B cell (primary cell): ENCODE measurements around the gene PKD2L2. TPM values are rescaled to one million over a fixed set of nuclear protein-coding genes. Genes with fewer than 3 reads are reported as not detected.

ENCODE experiments used
- ATAC-seq: fragments of 200-7000 bp; cut with Tn5 transposase; one replicate; pipeline ENCODE4 v1.10.0; 2021; ENCODE audit warnings: low read depth, mild to moderate bottlenecking, moderate number of reproducible peaks, moderate library complexity
- CTCF ChIA-PET: fragments of 350-600 bp; sonication (Branson Sonifier 250); formaldehyde crosslinking; loops from one replicate; lab custom pipeline; 2021; ENCODE audit warnings: antibody characterized with exemption, inconsistent platforms; lab: Charles Lee
- POLR2A ChIA-PET: fragments of 350-600 bp; sonication (Branson Sonifier 250); formaldehyde crosslinking; loops from one replicate; lab custom pipeline; 2021; ENCODE audit warnings: antibody characterized with exemption; lab: Charles Lee
- DNase-seq: peaks from one replicate; pipeline ENCODE4 v3.0.0; 2013
- H2AFZ ChIP-seq: 2 replicates; pipeline ENCODE4 v1.6.1; 2012; ENCODE audit warnings: mild to moderate bottlenecking, low read depth, low read length; ENCODE audit not compliant: insufficient read depth, poor library complexity, severe bottlenecking
- H3K27ac ChIP-seq, 2 donors: 1 replicate in 1 of 2; 2 replicates in 1 of 2; pipeline ENCODE4 v1.5.1; 2012 to 2013; ENCODE audit warnings: low read length in 2 of 2, mild to moderate bottlenecking in 2 of 2, moderate library complexity in 1 of 2
- H3K27me3 ChIP-seq, 4 experiments: fragments of 200-600 bp in 1 of 4; sonication (generic) in 1 of 4; replicated peaks in 1 of 4; 1 replicate in 2 of 4; 2 replicates in 2 of 4; pipeline versions ENCODE4 v1.6.1 to v1.7.0; 2013 to 2016; ENCODE audit warnings: low read length in 3 of 4, mild to moderate bottlenecking in 2 of 4, mixed read lengths in 1 of 4, moderate library complexity in 1 of 4; ENCODE audit not compliant: insufficient read depth in 4 of 4, control insufficient read depth in 3 of 4; ENCODE audit errors: control extremely low read depth in 1 of 4
- H3K36me3 ChIP-seq, 2 experiments: replicated peaks in 1 of 2; 1 replicate in 1 of 2; 2 replicates in 1 of 2; pipeline versions ENCODE4 v1.6.1 to v1.7.1; 2013; ENCODE audit warnings: low read length in 1 of 2; ENCODE audit not compliant: insufficient read depth in 2 of 2, control insufficient read depth in 1 of 2; ENCODE audit errors: control extremely low read depth in 1 of 2, extremely low read depth in 1 of 2
- H3K4me1 ChIP-seq, 2 donors: fragments of 200-600 bp in 1 of 2; sonication (generic) in 1 of 2; 1 replicate in 1 of 2; 2 replicates in 1 of 2; pipeline versions ENCODE4 v1.5.1 to v1.6.1; 2013 to 2017; ENCODE audit warnings: low read length in 2 of 2; ENCODE audit not compliant: control insufficient read depth in 2 of 2, insufficient read depth in 2 of 2
- H3K4me2 ChIP-seq: replicated peaks from 2 replicates; pipeline ENCODE3; 2012; ENCODE audit warnings: mild to moderate bottlenecking, low read depth, low read length; ENCODE audit not compliant: poor library complexity, severe bottlenecking
- H3K4me3 ChIP-seq, 5 experiments: fragments of 200-600 bp in 1 of 5; sonication (generic) in 1 of 5; 1 replicate in 3 of 5; 2 replicates in 2 of 5; pipeline versions ENCODE4 v1.5.1 to v1.7.0; 2011 to 2016; ENCODE audit warnings: low read length in 4 of 5, mild to moderate bottlenecking in 4 of 5, low read depth in 2 of 5, control low read depth in 1 of 5, moderate library complexity in 1 of 5; ENCODE audit not compliant: insufficient read depth in 1 of 5; ENCODE audit errors: control extremely low read depth in 1 of 5, extremely low read depth in 1 of 5
- H3K79me2 ChIP-seq: fragments of 200-600 bp; sonication (generic); one replicate; pipeline ENCODE4 v1.6.0; 2016; ENCODE audit warnings: low read length; ENCODE audit not compliant: control insufficient read depth, insufficient read depth
- H3K9ac ChIP-seq: fragments of 200-600 bp; sonication (generic); 2 replicates; pipeline ENCODE4 v1.6.1; 2017; ENCODE audit warnings: mild to moderate bottlenecking, low read length, moderate library complexity
- H3K9me3 ChIP-seq, 3 donors: one replicate each; pipeline versions ENCODE4 v1.6.1 to v1.7.1; 2013; ENCODE audit warnings: low read length in 2 of 3; ENCODE audit not compliant: control insufficient read depth in 2 of 3, insufficient read depth in 1 of 3; ENCODE audit errors: control extremely low read depth in 1 of 3
- H4K20me1 ChIP-seq: 2 replicates; pipeline ENCODE4 v1.6.0; 2012; ENCODE audit warnings: mild to moderate bottlenecking, low read length; ENCODE audit not compliant: insufficient read depth, control insufficient read depth, poor library complexity, severe bottlenecking
- H3K27ac Mint-ChIP-seq: one replicate; pipeline ENCODE4 v1.8.0; 2021; ENCODE audit warnings: mixed read lengths
- H3K27me3 Mint-ChIP-seq: one replicate; pipeline ENCODE4 v1.8.0; 2021; ENCODE audit warnings: mixed read lengths
- H3K4me1 Mint-ChIP-seq: one replicate; pipeline ENCODE4 v1.8.0; 2021; ENCODE audit warnings: mixed read lengths
- H3K4me3 Mint-ChIP-seq: one replicate; pipeline ENCODE4 v1.8.0; 2021; ENCODE audit warnings: mixed read lengths
- H3K9me3 Mint-ChIP-seq: one replicate; pipeline ENCODE4 v1.8.0; 2022; ENCODE audit warnings: mixed read lengths; ENCODE audit not compliant: insufficient read depth
- EZH2 ChIP-seq: IDR thresholded peaks from 2 replicates; pipeline ENCODE4 v1.6.1; 2012; ENCODE audit warnings: borderline replicate concordance, low read depth, mild to moderate bottlenecking, moderate library complexity, low read length; ENCODE audit not compliant: insufficient read depth, poor library complexity, severe bottlenecking
- WGBS: methylation state at CpG from one replicate; pipeline ENCODE4 v1.1.5; 2013; ENCODE audit warnings: missing lambda C conversion rate; ENCODE audit not compliant: insufficient coverage; 5-methylcytosine and 5-hydroxymethylcytosine counted together
- intact Hi-C: fragments of 100-400 bp; cut with micrococcal nuclease; formaldehyde crosslinking; loops from one replicate; pipeline ENCODE4 v1.10.0; 2022
- polyA plus RNA-seq: library from polyadenylated mRNA; depleted of rRNA; stranded (reverse); fragments of >200 nt; gene quantifications from 2 replicates; pipeline ENCODE4 v1.2.3, GENCODE V29; 2012
- total RNA-seq, 2 donors: library from RNA; stranded (reverse); fragments of 120-200 nt in 1 of 2; gene quantifications; 1 replicate in 1 of 2; 2 replicates in 1 of 2; pipeline versions ENCODE4 v1.2.3 to v1.2.4, GENCODE V29; 2013 to 2022
- TF ChIP-seq, protein P1 (sequence below): fragments of 200-600 bp; IDR thresholded peaks from one replicate; pipeline ENCODE4 v1.8.0; 2022; ENCODE audit warnings: antibody characterized with exemption, mild to moderate bottlenecking

Gene PKD2L2
- total and polyA plus RNA-seq, 2 donors (not counting 1 experiment from before 2014, with no cell fraction given): 0.12 to 0.37 TPM

DNA sequence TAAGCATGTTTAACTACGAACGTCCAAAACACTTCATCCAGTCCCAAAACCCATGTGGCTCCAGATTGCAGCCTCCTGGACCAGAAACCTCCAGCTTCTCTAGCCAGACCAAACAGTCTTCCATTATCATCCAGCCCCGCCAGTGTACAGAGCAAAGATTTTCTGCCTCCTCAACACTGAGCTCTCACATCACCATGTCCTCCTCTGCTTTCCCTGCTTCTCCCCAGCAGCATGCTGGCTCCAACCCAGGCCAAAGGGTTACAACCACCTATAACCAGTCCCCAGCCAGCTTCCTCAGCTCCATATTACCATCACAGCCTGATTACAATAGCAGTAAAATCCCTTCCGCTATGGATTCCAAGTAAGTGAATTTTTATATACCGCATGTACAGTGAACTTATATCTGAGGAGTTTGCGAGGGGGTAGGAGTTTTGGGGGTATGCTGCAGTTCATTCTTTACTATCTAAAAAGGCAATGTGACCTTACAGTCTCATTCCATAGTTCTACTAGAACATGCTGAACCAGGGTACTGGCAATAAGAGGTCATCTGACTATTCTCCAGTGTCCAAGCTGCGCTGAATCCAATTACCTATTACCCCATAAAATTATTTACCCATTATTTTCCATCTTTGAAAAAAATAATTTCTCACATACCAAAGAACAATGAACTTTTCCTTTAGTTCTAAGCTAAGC, 18.5 kb upstream of the PKD2L2 start:
- no peaks in the 10 kb centered on the region for H3K4me1 ChIP-seq
- H3K4me3 ChIP-seq: no peak overlapping the region
- H3K27me3 ChIP-seq: no peaks in the 10 kb centered on the region
- H3K36me3 ChIP-seq: no peaks in the 10 kb centered on the region
- H3K79me2 ChIP-seq: no peaks in the 10 kb centered on the region
- H3K9ac ChIP-seq: no peak overlapping the region
- H3K9me3 ChIP-seq: no peaks in the 10 kb centered on the region
- no peak for DNase-seq
- H4K20me1 ChIP-seq: no peaks in the 10 kb centered on the region
- Mint-ChIP-seq H3K4me3 (no peak overlapping the region), H3K9me3 (no peaks in the 10 kb centered on the region), H3K4me1 (peaks cover 8% of the 10 kb centered on the region), H3K27ac (no peak overlapping the region), H3K27me3 (no peaks in the 10 kb centered on the region)
- no peak overlapping the region for H2AFZ ChIP-seq
- intact Hi-C loops: no loop called here
- 97% methylated on average over 4 of the region's 7 CpGs for WGBS
- no peak for TF ChIP-seq EZH2
- TF ChIP-seq, protein P1, sequence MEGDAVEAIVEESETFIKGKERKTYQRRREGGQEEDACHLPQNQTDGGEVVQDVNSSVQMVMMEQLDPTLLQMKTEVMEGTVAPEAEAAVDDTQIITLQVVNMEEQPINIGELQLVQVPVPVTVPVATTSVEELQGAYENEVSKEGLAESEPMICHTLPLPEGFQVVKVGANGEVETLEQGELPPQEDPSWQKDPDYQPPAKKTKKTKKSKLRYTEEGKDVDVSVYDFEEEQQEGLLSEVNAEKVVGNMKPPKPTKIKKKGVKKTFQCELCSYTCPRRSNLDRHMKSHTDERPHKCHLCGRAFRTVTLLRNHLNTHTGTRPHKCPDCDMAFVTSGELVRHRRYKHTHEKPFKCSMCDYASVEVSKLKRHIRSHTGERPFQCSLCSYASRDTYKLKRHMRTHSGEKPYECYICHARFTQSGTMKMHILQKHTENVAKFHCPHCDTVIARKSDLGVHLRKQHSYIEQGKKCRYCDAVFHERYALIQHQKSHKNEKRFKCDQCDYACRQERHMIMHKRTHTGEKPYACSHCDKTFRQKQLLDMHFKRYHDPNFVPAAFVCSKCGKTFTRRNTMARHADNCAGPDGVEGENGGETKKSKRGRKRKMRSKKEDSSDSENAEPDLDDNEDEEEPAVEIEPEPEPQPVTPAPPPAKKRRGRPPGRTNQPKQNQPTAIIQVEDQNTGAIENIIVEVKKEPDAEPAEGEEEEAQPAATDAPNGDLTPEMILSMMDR: no peak
- H3K27ac ChIP-seq: no peak overlapping the region
- CTCF ChIA-PET: interaction anchor here (0.5 to 1.1 kb wide), 2 partner anchors 92 to 128 kb away, joined by 3 to 4 read pairs; no protein-coding TSS in a partner anchor
- no peak for ATAC-seq
- POLR2A ChIA-PET: interaction anchor here (0.7 kb wide), 1 partner anchor 18 kb away, joined by 4 read pairs; no protein-coding TSS in a partner anchor
- no peak overlapping the region for H3K4me2 ChIP-seq

DNA sequence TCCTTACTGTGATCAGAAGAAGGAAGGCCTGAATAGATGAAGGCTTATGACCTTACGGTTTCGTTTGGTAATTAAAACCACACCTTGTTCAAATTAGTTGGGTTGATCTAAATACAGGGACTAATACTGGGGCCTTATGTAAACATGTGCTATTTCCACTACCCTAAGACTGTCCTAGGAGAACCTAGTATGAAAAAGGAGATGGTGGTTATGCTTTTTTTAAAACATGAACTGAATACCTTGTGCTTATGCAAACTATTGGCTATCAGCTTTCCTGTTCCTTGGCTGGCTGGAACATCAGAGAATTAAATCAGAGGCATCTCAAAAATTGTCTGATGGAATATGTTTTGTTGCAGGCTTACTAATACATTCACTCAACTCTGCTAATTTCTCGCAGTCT, 17.7 kb upstream of the PKD2L2 start:
- intact Hi-C loops: no loop called here
- Mint-ChIP-seq H3K9me3 (no peaks in the 10 kb centered on the region), H3K27me3 (no peaks in the 10 kb centered on the region), H3K4me3 (no peak overlapping the region), H3K4me1 (peaks cover 8% of the 10 kb centered on the region), H3K27ac (no peak overlapping the region)
- H3K36me3 ChIP-seq: no peaks in the 10 kb centered on the region
- no peaks in the 10 kb centered on the region for H3K79me2 ChIP-seq
- no peaks in the 10 kb centered on the region for H3K27me3 ChIP-seq
- no peak overlapping the region for H3K4me3 ChIP-seq
- POLR2A ChIA-PET: no interaction called here
- no peaks in the 10 kb centered on the region for H3K9me3 ChIP-seq
- ATAC-seq: no peak
- H3K27ac ChIP-seq: no peak overlapping the region
- no peak for DNase-seq
- no peak for TF ChIP-seq EZH2
- TF ChIP-seq, protein P1: no peak
- CTCF ChIA-PET: no interaction called here
- H4K20me1 ChIP-seq: no peaks in the 10 kb centered on the region
- H3K4me2 ChIP-seq: no peak overlapping the region
- H3K4me1 ChIP-seq: no peaks in the 10 kb centered on the region
- H2AFZ ChIP-seq: no peak overlapping the region
- no CpG with 5 or more reads among the region's 3 CpGs for WGBS
- H3K9ac ChIP-seq: no peak overlapping the region
